NT2/D1 (cell line): Measurements from ENCODE around the gene VAV1.
A peak's percentile ranks its signal among the peaks of the same experiment; 100 is the strongest.
"Not testable (repeated sequence)": the region's sequence is repeated elsewhere in the genome, so short reads cannot be mapped to it uniquely, and the experiment has no call there.

Source experiments
- DNase-seq: peaks from one replicate; pipeline ENCODE4 v3.0.0-alpha.2; 2011; ENCODE audit warnings: low read depth, low spot score
- H3K27me3 ChIP-seq: 2 replicates; pipeline ENCODE4 v1.6.0; 2011; ENCODE audit warnings: mild to moderate bottlenecking; ENCODE audit not compliant: insufficient read length, insufficient read depth
- H3K36me3 ChIP-seq: 2 replicates; pipeline ENCODE4 v1.6.1; 2011; ENCODE audit warnings: mild to moderate bottlenecking, low read length, mixed read lengths; ENCODE audit not compliant: insufficient read depth, insufficient read length
- H3K4me1 ChIP-seq: 2 replicates; pipeline ENCODE4 v1.5.1; 2011; ENCODE audit not compliant: insufficient read depth, insufficient read length
- H3K4me3 ChIP-seq: 2 replicates; pipeline ENCODE4 v1.5.1; 2011; ENCODE audit warnings: low read depth; ENCODE audit not compliant: insufficient read length
- H3K9ac ChIP-seq: 2 replicates; pipeline ENCODE4 v1.6.0; 2011; ENCODE audit warnings: low read depth; ENCODE audit not compliant: insufficient read length
- H3K9me3 ChIP-seq: 2 replicates; pipeline ENCODE4 v1.5.1; 2011; ENCODE audit warnings: mild to moderate bottlenecking, low read length; ENCODE audit not compliant: insufficient read depth
- SUZ12 ChIP-seq: IDR thresholded peaks from 2 replicates; pipeline ENCODE4 v1.6.1; 2011; ENCODE audit not compliant: insufficient read length, insufficient read depth; ENCODE audit errors: extremely low read depth
- YY1 ChIP-seq: IDR thresholded peaks from 2 replicates; pipeline ENCODE4 v1.6.1; 2011; ENCODE audit not compliant: insufficient read length, insufficient read depth
- ZNF274 ChIP-seq: IDR thresholded peaks from 2 replicates; pipeline ENCODE4 v1.6.1; 2011; ENCODE audit warnings: mild to moderate bottlenecking, low read depth, low read length

Gene VAV1

GRCh38 chr19:6825076-6825774, 52.7 kb downstream of the VAV1 start:
- H3K4me3 ChIP-seq, result no peak overlapping the region
- no peak for DNase-seq
- no peaks in the 10 kb centered on the region for H3K36me3 ChIP-seq
- no peak for TF ChIP-seq YY1
- no peak for TF ChIP-seq ZNF274
- TF ChIP-seq SUZ12, result no peak
- H3K27me3 ChIP-seq, result no peaks in the 10 kb centered on the region
- no peak overlapping the region for H3K9ac ChIP-seq
- H3K4me1 ChIP-seq, result peaks cover 6% of the 10 kb centered on the region
- H3K9me3 ChIP-seq, result peaks cover 12% of the 10 kb centered on the region; the same call in 1 of the 2 replicates

- H3K36me3 ChIP-seq, result no peaks in the 10 kb centered on the region
- TF ChIP-seq ZNF274, result no peak
- no peak for TF ChIP-seq SUZ12
- TF ChIP-seq YY1, result no peak
- peaks cover 6% of the 10 kb centered on the region; the same call in 1 of the 2 replicates for H3K9me3 ChIP-seq
Measured at GRCh38 chr19:6826281-6826920, 53.9 kb downstream of the VAV1 start.

GRCh38 chr19:6828306-6828697, 55.8 kb downstream of the VAV1 start:
- no peak for DNase-seq
- TF ChIP-seq ZNF274 (no peak), YY1 (no peak), SUZ12 (no peak)
- peaks cover 6% of the 10 kb centered on the region for H3K4me1 ChIP-seq
- H3K27me3 ChIP-seq, result peaks cover 15% of the 10 kb centered on the region
- no peak overlapping the region for H3K4me3 ChIP-seq
- peaks cover 6% of the 10 kb centered on the region; the same call in 1 of the 2 replicates for H3K9me3 ChIP-seq
- H3K36me3 ChIP-seq, result no peaks in the 10 kb centered on the region
- no peak overlapping the region for H3K9ac ChIP-seq

More at GRCh38 chr19:6826281-6826920, 53.9 kb downstream of the VAV1 start:
- H3K9ac ChIP-seq, result no peak overlapping the region
- no peak for DNase-seq
- H3K4me1 ChIP-seq, result peaks cover 6% of the 10 kb centered on the region
- H3K4me3 ChIP-seq, result no peak overlapping the region
- H3K27me3 ChIP-seq, result no peaks in the 10 kb centered on the region

- H3K9ac ChIP-seq, result no peak overlapping the region
- no peak overlapping the region for H3K4me3 ChIP-seq
- peak; percentile 13 for DNase-seq
- peaks cover 21% of the 10 kb centered on the region for H3K27me3 ChIP-seq
- TF ChIP-seq YY1 (no peak), SUZ12 (no peak), ZNF274 (no peak)
- H3K36me3 ChIP-seq, result no peaks in the 10 kb centered on the region
- H3K9me3 ChIP-seq, result peaks cover 6% of the 10 kb centered on the region; the same call in 1 of the 2 replicates
- peaks cover 6% of the 10 kb centered on the region for H3K4me1 ChIP-seq
Measured at GRCh38 chr19:6828698-6829633, 56.5 kb downstream of the VAV1 start.

GRCh38 chr19:6829829-6830228, 57.3 kb downstream of the VAV1 start:
- H3K27me3 ChIP-seq, result peaks cover 21% of the 10 kb centered on the region
- DNase-seq, H3K9me3 ChIP-seq, H3K4me3 ChIP-seq, H3K36me3 ChIP-seq, H3K9ac ChIP-seq, H3K4me1 ChIP-seq: not testable (repeated sequence)

GRCh38 chr19:6831084-6831483, 58.6 kb downstream of the VAV1 start:
- not testable (repeated sequence) for H3K4me3 ChIP-seq, DNase-seq, H3K4me1 ChIP-seq, H3K9me3 ChIP-seq, H3K36me3 ChIP-seq, H3K9ac ChIP-seq
- peaks cover 21% of the 10 kb centered on the region for H3K27me3 ChIP-seq

- no peak for DNase-seq
- H3K36me3 ChIP-seq, result no peaks in the 10 kb centered on the region
- peaks cover 6% of the 10 kb centered on the region; the same call in 1 of the 2 replicates for H3K9me3 ChIP-seq
Measured at GRCh38 chr19:6832412-6832811, 59.9 kb downstream of the VAV1 start.

More at GRCh38 chr19:6832412-6832811, 59.9 kb downstream of the VAV1 start:
- no peak for TF ChIP-seq SUZ12
- no peak for TF ChIP-seq ZNF274
- TF ChIP-seq YY1, result no peak
- no peak overlapping the region for H3K4me3 ChIP-seq
- H3K9ac ChIP-seq, result no peak overlapping the region
- peaks cover 6% of the 10 kb centered on the region for H3K4me1 ChIP-seq
- H3K27me3 ChIP-seq, result peaks cover 21% of the 10 kb centered on the region
